Liver (tissue), 9 donors: Measurements from ENCODE around the gene ATP5IF1. TPM values are rescaled to one million over a fixed set of nuclear protein-coding genes. Genes with fewer than 3 reads are reported as not detected.

Source experiments
- DNase-seq: peaks from one replicate; pipeline ENCODE4 v3.0.0-alpha.2; 2017; ENCODE audit warnings: low spot score
- H3K27ac ChIP-seq, 2 donors: one replicate each; pipeline ENCODE4 v1.7.0; 2013; ENCODE audit warnings: inconsistent platforms in 2 of 2, low read length in 2 of 2, control low read depth in 1 of 2, low read depth in 1 of 2, mild to moderate bottlenecking in 1 of 2
- H3K27me3 ChIP-seq, 4 donors: one replicate each; pipeline versions ENCODE4 v1.6.1 to v1.7.0; 2013; ENCODE audit warnings: low read length in 3 of 4, inconsistent platforms in 1 of 4, mild to moderate bottlenecking in 1 of 4, moderate library complexity in 1 of 4; ENCODE audit not compliant: control insufficient read depth in 4 of 4, insufficient read depth in 4 of 4
- H3K36me3 ChIP-seq, 4 donors: one replicate each; pipeline versions ENCODE4 v1.6.1 to v1.7.0; 2013; ENCODE audit warnings: low read length in 3 of 4, mild to moderate bottlenecking in 3 of 4, low read depth in 1 of 4, moderate library complexity in 1 of 4; ENCODE audit not compliant: control insufficient read depth in 4 of 4, insufficient read depth in 3 of 4
- H3K4me1 ChIP-seq, 4 donors: one replicate each; pipeline versions ENCODE4 v1.6.1 to v1.7.0; 2013; ENCODE audit warnings: low read length in 3 of 4, mild to moderate bottlenecking in 3 of 4, moderate library complexity in 1 of 4; ENCODE audit not compliant: control insufficient read depth in 4 of 4, insufficient read depth in 4 of 4
- H3K4me3 ChIP-seq, 3 donors: one replicate each; pipeline versions ENCODE4 v1.6.1 to v1.7.0; 2013; ENCODE audit warnings: low read length in 3 of 3, control low read depth in 1 of 3, low read depth in 1 of 3, mild to moderate bottlenecking in 1 of 3
- H3K9ac ChIP-seq, 2 donors: one replicate each; pipeline ENCODE4 v1.7.0; 2013; ENCODE audit warnings: low read length in 2 of 2, mild to moderate bottlenecking in 2 of 2, moderate library complexity in 2 of 2, control low read depth in 1 of 2, low read depth in 1 of 2
- H3K9me3 ChIP-seq, 4 donors: one replicate each; pipeline versions ENCODE4 v1.6.1 to v1.7.0; 2013; ENCODE audit warnings: low read length in 3 of 4; ENCODE audit not compliant: control insufficient read depth in 4 of 4
- ATF3 ChIP-seq: IDR thresholded peaks from 2 replicates; pipeline ENCODE4 v1.6.1; 2016; ENCODE audit warnings: antibody characterized with exemption
- CTCF ChIP-seq: fragments of 150-350 bp; IDR thresholded peaks from 2 replicates; pipeline ENCODE4 v1.5.1; 2017; ENCODE audit warnings: improper control_type of control experiment, low read depth, low read length; ENCODE audit not compliant: missing input control
- EGR1 ChIP-seq, 2 donors: IDR thresholded peaks; 2 replicates each; pipeline ENCODE4 v1.6.1; 2016 to 2018; ENCODE audit warnings: antibody characterized with exemption in 2 of 2, low read depth in 2 of 2
- FOXA1 ChIP-seq: IDR thresholded peaks from 2 replicates; pipeline ENCODE4 v1.6.1; 2016; ENCODE audit warnings: antibody characterized with exemption
- FOXA2 ChIP-seq: IDR thresholded peaks from 2 replicates; pipeline ENCODE4 v1.6.1; 2016; ENCODE audit warnings: antibody characterized with exemption
- GABPA ChIP-seq, 2 donors: IDR thresholded peaks in 1 of 2; conservative IDR thresholded peaks in 1 of 2; 2 replicates each; pipeline ENCODE4 v1.6.1; 2016; ENCODE audit warnings: antibody characterized with exemption in 2 of 2, mild to moderate bottlenecking in 1 of 2, moderate library complexity in 1 of 2
- HNF4A ChIP-seq, 2 donors: conservative IDR thresholded peaks; 2 replicates each; pipeline ENCODE4 v1.6.1; 2016; ENCODE audit warnings: antibody characterized with exemption in 2 of 2, mild to moderate bottlenecking in 2 of 2
- HNF4G ChIP-seq: IDR thresholded peaks from 2 replicates; pipeline ENCODE4 v1.6.1; 2016; ENCODE audit warnings: antibody characterized with exemption
- JUND ChIP-seq, 2 donors: IDR thresholded peaks; 2 replicates each; pipeline ENCODE4 v1.6.1; 2016; ENCODE audit warnings: antibody characterized with exemption in 2 of 2
- MAX ChIP-seq: IDR thresholded peaks from 2 replicates; pipeline ENCODE4 v1.6.1; 2016; ENCODE audit warnings: antibody characterized with exemption
- NR2F2 ChIP-seq: IDR thresholded peaks from 2 replicates; pipeline ENCODE4 v1.6.1; 2016; ENCODE audit warnings: antibody characterized with exemption
- RAD21 ChIP-seq, 2 donors: IDR thresholded peaks; 2 replicates each; pipeline ENCODE4 v1.6.1; 2016; ENCODE audit warnings: antibody characterized with exemption in 2 of 2, mild to moderate bottlenecking in 2 of 2
- REST ChIP-seq: IDR thresholded peaks from 2 replicates; pipeline ENCODE4 v1.6.1; 2016; ENCODE audit warnings: antibody characterized with exemption, mild to moderate bottlenecking
- RXRA ChIP-seq, 2 donors: IDR thresholded peaks; 2 replicates each; pipeline ENCODE4 v1.6.1; 2017 to 2018; ENCODE audit warnings: antibody characterized with exemption in 2 of 2, mild to moderate bottlenecking in 1 of 2
- SP1 ChIP-seq: IDR thresholded peaks from 2 replicates; pipeline ENCODE4 v1.6.1; 2018; ENCODE audit warnings: antibody characterized with exemption, mild to moderate bottlenecking
- TAF1 ChIP-seq: conservative IDR thresholded peaks from 2 replicates; pipeline ENCODE4 v1.6.1; 2016; ENCODE audit warnings: antibody characterized with exemption, mild to moderate bottlenecking
- YY1 ChIP-seq: IDR thresholded peaks from 2 replicates; pipeline ENCODE4 v1.6.1; 2016; ENCODE audit warnings: antibody characterized with exemption, mild to moderate bottlenecking
- ZBTB33 ChIP-seq: IDR thresholded peaks from 2 replicates; pipeline ENCODE4 v1.6.1; 2016; ENCODE audit warnings: antibody characterized with exemption
- WGBS: extraction: QIAGEN DNeasy Blood & Tissue Kit; methylation state at CpG from one replicate; pipeline ENCODE4 v1.1.7; 2013; 5-methylcytosine and 5-hydroxymethylcytosine counted together
- polyA plus RNA-seq, 2 donors: library from polyadenylated mRNA; stranded (reverse) in 1 of 2; unstranded in 1 of 2; fragments of 200-250 nt in 1 of 2; fragments of >200 nt in 1 of 2; fragmentation: Nextera tagmentation in 1 of 2; extraction: Ambion mirVana in 1 of 2; gene quantifications; one replicate each; pipeline versions ENCODE4 v1.2.1 to v1.2.3, GENCODE V29; 2013 to 2015
- total RNA-seq, 2 donors: library from RNA; depleted of rRNA; stranded (reverse); fragments of >200 nt; gene quantifications; one replicate each; pipeline ENCODE4 v1.2.3, GENCODE V29; 2014
- donor health status: healthy.
- donor health status: healthy.
- donor health status: healthy.
- donor health status: healthy.
- donor health status: healthy.

The ATP5IF1 gene
- total and polyA plus RNA-seq, 4 donors = 136 to 456 (median 168) TPM

- H3K36me3 ChIP-seq = peaks cover 5 to 29% (median 19%) of the 10 kb centered on the region in 4 donors
- peak; percentile 55 for DNase-seq
- TF ChIP-seq RAD21 (IDR thresholded peaks at IDR 0.05) = peak; percentile 91 to 96
- TF ChIP-seq HNF4A (conservative IDR thresholded peaks at IDR 0.05) = peak in 1 of 2 donors; percentile 11
- peak; percentile 59 for TF ChIP-seq CTCF
- TF ChIP-seq ZBTB33 = no peak
- TF ChIP-seq RXRA (IDR thresholded peaks at IDR 0.05) = peak in 1 of 2 donors; percentile 5
- TF ChIP-seq FOXA1 = no peak
- no peaks in the 10 kb centered on the region for H3K9me3 ChIP-seq
- H3K27me3 ChIP-seq = no peaks in the 10 kb centered on the region
- H3K27ac ChIP-seq = no peak overlapping the region
- WGBS = 47% methylated on average over 4 of the region's 4 CpGs
- peaks cover 1 to 10% (median 7%) of the 10 kb centered on the region in 4 donors for H3K4me1 ChIP-seq
- H3K9ac ChIP-seq = no peak overlapping the region
- no peak overlapping the region for H3K4me3 ChIP-seq
Measured at GRCh38 chr1:28208818-28209441, 27.0 kb upstream of the ATP5IF1 start.

- H3K4me3 ChIP-seq = no peak overlapping the region
- no peaks in the 10 kb centered on the region for H3K9me3 ChIP-seq
- DNase-seq = no peak
- no peak overlapping the region for H3K9ac ChIP-seq
- no peak overlapping the region for H3K27ac ChIP-seq
- TF ChIP-seq REST = no peak
- no peak for TF ChIP-seq GABPA (IDR thresholded peaks at IDR 0.05 in 1 of 2, conservative IDR thresholded peaks at IDR 0.05 in 1 of 2)
- TF ChIP-seq HNF4G = no peak
- no peak for TF ChIP-seq ATF3
- no peak for TF ChIP-seq TAF1
- TF ChIP-seq RAD21 (IDR thresholded peaks at IDR 0.05) = no peak
- no peak for TF ChIP-seq CTCF
- no peak for TF ChIP-seq YY1
- no peak for TF ChIP-seq HNF4A (conservative IDR thresholded peaks at IDR 0.05)
- no peak for TF ChIP-seq JUND (IDR thresholded peaks at IDR 0.05)
- no peak for TF ChIP-seq MAX
- no peak for TF ChIP-seq SP1
- TF ChIP-seq FOXA2 = no peak
- TF ChIP-seq RXRA (IDR thresholded peaks at IDR 0.05) = no peak
- TF ChIP-seq NR2F2 = no peak
- TF ChIP-seq ZBTB33 = no peak
- no peak for TF ChIP-seq FOXA1
- no peak for TF ChIP-seq EGR1 (IDR thresholded peaks at IDR 0.05; ENCODE audit: low read depth in 2 of 2)
- no peaks in the 10 kb centered on the region for H3K27me3 ChIP-seq
- WGBS = 63% methylated on average over 1 of the region's 1 CpG
- H3K36me3 ChIP-seq = peaks cover 5 to 33% (median 16%) of the 10 kb centered on the region in 4 donors
- H3K4me1 ChIP-seq = peaks cover 1 to 9% (median 7%) of the 10 kb centered on the region in 4 donors
Measured at GRCh38 chr1:28209700-28210099, 26.2 kb upstream of the ATP5IF1 start.
